ENCODE data around the gene PRR5.
"Not testable (repeated sequence)": the region's sequence is repeated elsewhere in the genome, so short reads cannot be mapped to it uniquely, and the experiment has no call there.

PRR5 gene

GRCh38 chr22:44732661-44733060 lies 30.7 kb downstream of the PRR5 start:
- no peaks in the 10 kb centered on the region; the same call in 1 of the 2 replicates for H3K36me3 ChIP-seq (ENCODE audit: insufficient read depth, low read depth, low read length)
- H3K9ac ChIP-seq (ENCODE audit: low read depth, low read length), result no peak overlapping the region
- no peaks in the 10 kb centered on the region; the same call in 1 of the 2 replicates for H3K4me1 ChIP-seq (ENCODE audit: insufficient read depth, low read length)
- H3K27ac ChIP-seq (ENCODE audit: low read length), result no peak overlapping the region
- H3K4me3 ChIP-seq (ENCODE audit: low read length), result no peak overlapping the region
- H3K9me3 ChIP-seq (ENCODE audit: insufficient read depth, low read depth, low read length), result no peaks in the 10 kb centered on the region
- H3K27me3 ChIP-seq (ENCODE audit: insufficient read depth, low read length), result no peaks in the 10 kb centered on the region

GRCh38 chr22:44733426-44734106 lies 31.6 kb downstream of the PRR5 start:
- Histone ChIP-seq H3K27me3 (ENCODE audit: insufficient read depth, low read length) (no peaks in the 10 kb centered on the region), H3K4me3 (ENCODE audit: low read length) (no peak overlapping the region), H3K4me1 (ENCODE audit: insufficient read depth, low read length) (no peaks in the 10 kb centered on the region; the same call in 1 of the 2 replicates), H3K36me3 (ENCODE audit: insufficient read depth, low read depth, low read length) (no peaks in the 10 kb centered on the region; the same call in 1 of the 2 replicates), H3K9me3 (ENCODE audit: insufficient read depth, low read depth, low read length) (no peaks in the 10 kb centered on the region), H3K9ac (ENCODE audit: low read depth, low read length) (no peak overlapping the region), H3K27ac (ENCODE audit: low read length) (no peak overlapping the region)

DNA sequence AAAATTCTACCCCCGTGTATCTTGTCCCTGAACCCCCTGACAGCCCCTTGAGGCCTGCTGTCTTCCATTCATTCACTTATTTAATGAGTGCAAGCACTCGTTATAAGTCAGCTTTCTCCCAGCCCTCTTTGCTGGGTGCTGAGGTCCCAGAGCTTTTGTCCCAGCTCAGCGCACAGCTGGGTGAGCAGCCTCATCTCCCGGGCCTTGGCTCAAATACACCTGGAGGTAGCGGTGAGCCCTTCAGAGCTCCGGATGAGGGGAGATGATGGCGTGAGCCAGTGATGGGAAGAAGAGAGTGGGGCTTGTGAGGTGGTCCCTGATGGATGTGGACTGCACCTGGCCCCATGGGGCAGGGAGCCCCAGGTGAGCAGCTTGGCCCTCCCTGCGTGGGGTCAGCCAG lies 32.3 kb downstream of the PRR5 start:
- no peaks in the 10 kb centered on the region for H3K27me3 ChIP-seq (ENCODE audit: insufficient read depth, low read length)
- no peaks in the 10 kb centered on the region for H3K9me3 ChIP-seq (ENCODE audit: insufficient read depth, low read depth, low read length)
- no peak overlapping the region for H3K27ac ChIP-seq (ENCODE audit: low read length)
- no peak overlapping the region for H3K9ac ChIP-seq (ENCODE audit: low read depth, low read length)
- H3K4me3 ChIP-seq (ENCODE audit: low read length), result no peak overlapping the region
- H3K4me1 ChIP-seq (ENCODE audit: insufficient read depth, low read length), result no peaks in the 10 kb centered on the region; the same call in 1 of the 2 replicates
- H3K36me3 ChIP-seq (ENCODE audit: insufficient read depth, low read depth, low read length), result no peaks in the 10 kb centered on the region; the same call in 1 of the 2 replicates

- Histone ChIP-seq H3K4me3 (ENCODE audit: low read length) (no peak overlapping the region), H3K4me1 (ENCODE audit: insufficient read depth, low read length) (no peaks in the 10 kb centered on the region; the same call in 1 of the 2 replicates), H3K27ac (ENCODE audit: low read length) (no peak overlapping the region), H3K9me3 (ENCODE audit: insufficient read depth, low read depth, low read length) (no peaks in the 10 kb centered on the region), H3K36me3 (ENCODE audit: insufficient read depth, low read depth, low read length) (no peaks in the 10 kb centered on the region; the same call in 1 of the 2 replicates), H3K9ac (ENCODE audit: low read depth, low read length) (no peak overlapping the region), H3K27me3 (ENCODE audit: insufficient read depth, low read length) (no peaks in the 10 kb centered on the region)
Observed at GRCh38 chr22:44734801-44735517, 33.0 kb downstream of the PRR5 start.

- H3K4me3 ChIP-seq (ENCODE audit: low read length), result no peak overlapping the region
- H3K27me3 ChIP-seq (ENCODE audit: insufficient read depth, low read length), result no peaks in the 10 kb centered on the region
- no peak overlapping the region for H3K9ac ChIP-seq (ENCODE audit: low read depth, low read length)
- no peaks in the 10 kb centered on the region; the same call in 1 of the 2 replicates for H3K4me1 ChIP-seq (ENCODE audit: insufficient read depth, low read length)
- H3K27ac ChIP-seq (ENCODE audit: low read length), result no peak overlapping the region
- no peaks in the 10 kb centered on the region for H3K9me3 ChIP-seq (ENCODE audit: insufficient read depth, low read depth, low read length)
- H3K36me3 ChIP-seq (ENCODE audit: insufficient read depth, low read depth, low read length), result no peaks in the 10 kb centered on the region; the same call in 1 of the 2 replicates
Observed at GRCh38 chr22:44735518-44736428, 33.8 kb downstream of the PRR5 start.

DNA sequence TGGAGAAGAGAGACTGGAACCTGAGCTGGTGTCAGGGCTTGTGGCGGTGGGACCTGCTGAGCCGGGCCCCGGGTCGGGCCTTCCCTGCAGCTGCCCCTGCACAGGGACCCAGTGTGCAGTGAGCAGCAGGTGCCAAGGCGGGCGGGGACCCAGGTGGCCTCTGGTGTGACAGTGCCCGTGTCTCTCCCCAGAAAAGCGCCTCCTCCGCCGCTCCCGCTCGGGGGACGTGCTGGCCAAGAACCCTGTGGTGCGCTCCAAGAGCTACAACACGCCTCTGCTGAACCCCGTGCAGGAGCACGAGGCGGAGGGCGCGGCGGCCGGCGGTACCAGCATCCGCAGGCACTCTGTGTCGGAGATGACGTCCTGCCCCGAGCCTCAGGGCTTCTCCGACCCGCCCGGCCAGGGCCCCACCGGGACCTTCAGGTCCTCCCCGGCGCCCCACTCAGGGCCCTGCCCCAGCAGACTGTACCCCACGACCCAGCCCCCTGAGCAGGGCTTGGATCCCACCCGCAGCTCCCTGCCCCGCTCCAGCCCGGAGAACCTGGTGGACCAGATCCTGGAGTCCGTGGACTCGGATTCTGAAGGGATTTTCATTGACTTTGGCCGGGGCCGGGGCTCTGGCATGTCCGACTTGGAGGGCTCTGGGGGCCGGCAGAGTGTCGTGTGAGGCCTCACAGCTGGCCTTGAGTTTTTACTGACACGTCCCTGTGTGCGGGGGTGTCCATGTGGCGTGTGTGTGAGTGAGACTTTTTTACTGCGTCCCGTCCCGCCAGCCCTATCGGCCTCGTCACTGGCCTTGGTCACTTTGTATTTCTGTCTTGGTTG lies 34.8 kb downstream of the PRR5 start:
- no peaks in the 10 kb centered on the region for H3K36me3 ChIP-seq (ENCODE audit: insufficient read depth, low read depth, low read length)
- H3K9me3 ChIP-seq (ENCODE audit: insufficient read depth, low read depth, low read length), result no peaks in the 10 kb centered on the region
- H3K9ac ChIP-seq (ENCODE audit: low read depth, low read length), result no peak overlapping the region
- H3K4me1 ChIP-seq (ENCODE audit: insufficient read depth, low read length), result no peaks in the 10 kb centered on the region; the same call in 1 of the 2 replicates
- H3K4me3 ChIP-seq (ENCODE audit: low read length), result no peak overlapping the region
- no peaks in the 10 kb centered on the region for H3K27me3 ChIP-seq (ENCODE audit: insufficient read depth, low read length)
- H3K27ac ChIP-seq (ENCODE audit: low read length), result no peak overlapping the region

DNA sequence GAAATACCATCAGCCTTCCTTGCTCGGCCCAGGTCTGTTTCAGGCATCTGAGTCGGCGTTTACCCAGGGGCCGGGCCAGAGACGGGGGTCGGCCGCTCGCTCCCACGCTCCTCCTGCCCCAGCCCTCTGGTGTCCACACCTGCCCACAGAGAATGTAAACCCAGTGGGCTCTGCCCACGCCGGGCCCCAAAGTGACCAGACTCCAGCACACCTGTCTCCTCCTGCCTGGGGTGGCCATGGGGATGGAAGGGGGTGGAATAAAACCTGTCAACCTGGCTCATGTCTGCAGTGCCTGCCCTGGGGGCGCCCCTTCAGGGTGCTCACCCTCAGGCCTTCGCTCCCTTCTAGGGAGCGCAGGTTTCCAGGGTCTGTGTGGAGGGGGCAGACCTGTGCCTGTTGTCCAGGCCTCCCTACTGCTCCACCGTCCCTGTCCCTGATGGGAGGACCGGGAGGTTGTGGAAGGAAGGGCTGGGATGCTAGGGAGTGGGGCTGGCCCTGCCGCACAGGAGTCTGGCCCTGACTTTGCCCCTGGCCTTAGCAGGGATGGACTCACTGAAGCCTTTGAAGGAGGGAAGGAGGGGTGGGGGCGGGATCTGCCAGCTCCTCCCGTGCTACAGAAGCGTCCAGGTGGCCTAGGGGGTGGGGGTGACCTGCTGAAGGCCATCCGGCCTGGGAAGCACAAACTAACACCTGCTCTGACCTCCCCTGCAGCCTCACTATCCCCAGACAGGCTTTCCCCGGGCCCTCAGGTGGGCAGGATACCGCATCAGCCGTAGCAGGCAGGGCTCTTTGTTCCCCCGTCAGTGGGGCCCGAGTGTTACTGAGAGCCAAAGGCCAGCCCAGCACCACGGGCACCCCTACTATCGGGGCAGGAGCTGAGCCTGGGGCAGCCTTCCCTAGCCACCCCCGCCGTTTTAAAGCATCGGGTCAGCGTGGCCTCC lies 35.7 kb downstream of the PRR5 start:
- no peaks in the 10 kb centered on the region; the same call in 1 of the 2 replicates for H3K4me1 ChIP-seq (ENCODE audit: insufficient read depth, low read length)
- peak overlapping the region; percentile 56; the same call in 1 of the 2 replicates for H3K9ac ChIP-seq (ENCODE audit: low read depth, low read length)
- H3K27me3 ChIP-seq (ENCODE audit: insufficient read depth, low read length), result no peaks in the 10 kb centered on the region
- no peaks in the 10 kb centered on the region for H3K36me3 ChIP-seq (ENCODE audit: insufficient read depth, low read depth, low read length)
- H3K27ac ChIP-seq (ENCODE audit: low read length), result no peak overlapping the region
- no peaks in the 10 kb centered on the region for H3K9me3 ChIP-seq (ENCODE audit: insufficient read depth, low read depth, low read length)
- H3K4me3 ChIP-seq (ENCODE audit: low read length), result no peak overlapping the region

DNA sequence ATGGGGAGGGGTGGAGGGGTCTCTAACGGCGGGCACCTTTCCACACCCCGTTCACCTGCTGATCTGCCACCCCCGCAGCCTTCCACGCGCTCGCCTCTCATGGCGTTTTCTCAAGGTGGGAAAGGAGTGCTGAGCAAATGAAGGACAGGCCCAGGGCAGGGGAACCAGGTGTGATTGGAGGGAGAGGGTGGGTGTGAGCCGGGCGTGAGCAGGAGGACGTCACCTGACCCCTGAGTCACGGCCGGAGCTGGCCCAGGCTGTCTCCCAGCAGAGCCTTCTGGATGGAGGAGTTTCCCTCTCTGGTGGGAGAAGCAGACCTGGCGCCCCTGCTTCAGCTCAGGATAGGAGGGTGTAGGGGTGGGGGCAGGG lies 36.3 kb downstream of the PRR5 start:
- no peak overlapping the region for H3K27ac ChIP-seq (ENCODE audit: low read length)
- H3K9ac ChIP-seq (ENCODE audit: low read depth, low read length), result peak overlapping the region; percentile 56; the same call in 1 of the 2 replicates
- H3K9me3 ChIP-seq (ENCODE audit: insufficient read depth, low read depth, low read length), result no peaks in the 10 kb centered on the region
- H3K4me3 ChIP-seq (ENCODE audit: low read length), result no peak overlapping the region
- no peaks in the 10 kb centered on the region; the same call in 1 of the 2 replicates for H3K27me3 ChIP-seq (ENCODE audit: insufficient read depth, low read length)
- no peaks in the 10 kb centered on the region; the same call in 1 of the 2 replicates for H3K4me1 ChIP-seq (ENCODE audit: insufficient read depth, low read length)
- H3K36me3 ChIP-seq (ENCODE audit: insufficient read depth, low read depth, low read length), result no peaks in the 10 kb centered on the region

- no peaks in the 10 kb centered on the region for H3K36me3 ChIP-seq (ENCODE audit: insufficient read depth, low read depth, low read length)
- H3K9ac ChIP-seq (ENCODE audit: low read depth, low read length), result no peak overlapping the region
- H3K4me3 ChIP-seq (ENCODE audit: low read length), result no peak overlapping the region
- H3K4me1 ChIP-seq (ENCODE audit: insufficient read depth, low read length), result no peaks in the 10 kb centered on the region; the same call in 1 of the 2 replicates
- H3K9me3 ChIP-seq (ENCODE audit: insufficient read depth, low read depth, low read length), result no peaks in the 10 kb centered on the region
- no peaks in the 10 kb centered on the region; the same call in 1 of the 2 replicates for H3K27me3 ChIP-seq (ENCODE audit: insufficient read depth, low read length)
- H3K27ac ChIP-seq (ENCODE audit: low read length), result no peak overlapping the region
Observed at GRCh38 chr22:44739024-44739423, 37.0 kb downstream of the PRR5 start.

GRCh38 chr22:44739666-44740065 lies 37.7 kb downstream of the PRR5 start:
- not testable (repeated sequence) for H3K36me3 ChIP-seq (ENCODE audit: insufficient read depth, low read depth, low read length); H3K4me3 ChIP-seq (ENCODE audit: low read length); H3K4me1 ChIP-seq (ENCODE audit: insufficient read depth, low read length); H3K9me3 ChIP-seq (ENCODE audit: insufficient read depth, low read depth, low read length); H3K27me3 ChIP-seq (ENCODE audit: insufficient read depth, low read length); H3K27ac ChIP-seq (ENCODE audit: low read length); H3K9ac ChIP-seq (ENCODE audit: low read depth, low read length)
